GM20000 (cell line): Measurements from ENCODE around the gene CCND3.
A peak's percentile ranks its signal among the peaks of the same experiment; 100 is the strongest.

Experiments used
- DNase-seq: peaks from one replicate; pipeline ENCODE4 v3.0.0; 2012; ENCODE audit warnings: low spot score
- CTCF ChIP-seq: IDR thresholded peaks from 2 replicates; pipeline ENCODE4 v1.5.1; 2012; ENCODE audit warnings: mild to moderate bottlenecking, control low read depth; ENCODE audit errors: extremely low read depth, missing control alignments

CCND3 gene

GRCh38 chr6:41917528-41917927 is 24.1 kb downstream of the CCND3 start:
- no peak for DNase-seq
- no peak for TF ChIP-seq CTCF

- no peak for TF ChIP-seq CTCF
- no peak for DNase-seq
Observed at GRCh38 chr6:41914869-41915530, 26.6 kb downstream of the CCND3 start.

- no peak for DNase-seq
- no peak for TF ChIP-seq CTCF
Observed at GRCh38 chr6:41914343-41914742, 27.3 kb downstream of the CCND3 start.

- no peak for DNase-seq
- no peak for TF ChIP-seq CTCF
Observed at GRCh38 chr6:41909727-41910126, 31.9 kb downstream of the CCND3 start.

- peak; percentile 44 for TF ChIP-seq CTCF
- peak; percentile 33 for DNase-seq
Observed at GRCh38 chr6:41901882-41902519, 39.6 kb downstream of the CCND3 start.

- no peak for TF ChIP-seq CTCF
- no peak for DNase-seq
Observed at GRCh38 chr6:41900861-41901260, 40.7 kb downstream of the CCND3 start.

GRCh38 chr6:41896281-41896680 is 45.3 kb downstream of the CCND3 start:
- no peak for TF ChIP-seq CTCF
- DNase-seq, result no peak
